K562 (cell line): ENCODE data around the gene UBA52. TPM values are rescaled to one million over a fixed set of nuclear protein-coding genes. Genes with fewer than 3 reads are reported as not detected.

Source experiments
- CHD1 ChIP-seq: fragments of 200-600 bp; sonication (generic); IDR thresholded peaks from one replicate; pipeline ENCODE4 v1.6.1; 2012; ENCODE audit warnings: mild to moderate bottlenecking, moderate library complexity, low read length, inconsistent platforms
- DACH1 ChIP-seq: fragments of 450-650 bp; IDR thresholded peaks from 2 replicates; pipeline ENCODE4 v1.6.1; 2018; ENCODE audit not compliant: partially characterized antibody
- E2F3 ChIP-seq: fragments of 250-450 bp; sonication (Bioruptor Pico); IDR thresholded peaks from 2 replicates; pipeline ENCODE4 v1.4.0; 2020; ENCODE audit warnings: mild to moderate bottlenecking
- EP400 ChIP-seq: fragments of 450-650 bp; IDR thresholded peaks from 2 replicates; pipeline ENCODE4 v1.6.1; 2017; ENCODE audit warnings: antibody characterized with exemption, mild to moderate bottlenecking, moderate library complexity
- NR2F6 ChIP-seq: fragments of 450-650 bp; formaldehyde crosslinking; IDR thresholded peaks from 2 replicates; pipeline ENCODE4 v1.4.0; 2020; ENCODE audit warnings: mild to moderate bottlenecking
- OTX1 ChIP-seq: fragments of 450-650 bp; formaldehyde crosslinking; IDR thresholded peaks from 2 replicates; pipeline ENCODE4 v1.4.0; 2022; ENCODE audit warnings: mild to moderate bottlenecking
- RBM14 ChIP-seq: fragments of 200-400 bp; formaldehyde crosslinking; IDR thresholded peaks from 2 replicates; pipeline ENCODE4 v1.6.1; 2018; ENCODE audit warnings: low read depth, mild to moderate bottlenecking, low read length, moderate library complexity, borderline replicate concordance; ENCODE audit not compliant: insufficient read depth
- TRIM24 ChIP-seq, 2 experiments: fragments of 450-650 bp; IDR thresholded peaks; 2 replicates each; pipeline ENCODE4 v1.6.1; 2016
- ZBTB17 ChIP-seq: fragments of 450-650 bp; formaldehyde crosslinking; IDR thresholded peaks from 2 replicates; pipeline ENCODE4 v1.4.0; 2020; ENCODE audit warnings: mild to moderate bottlenecking
- ZC3H11A ChIP-seq: IDR thresholded peaks from 2 replicates; pipeline ENCODE4 v1.6.1; 2012; ENCODE audit warnings: low read depth, low read length, improper control_type of control experiment
- ZFX ChIP-seq: sonication (generic); formaldehyde crosslinking; IDR thresholded peaks from 2 replicates; pipeline ENCODE4 v1.8.0; 2022; ENCODE audit warnings: mild to moderate bottlenecking, missing genetic modification reagents, moderate library complexity
- ZKSCAN1 ChIP-seq: fragments of 150-350 bp; IDR thresholded peaks from 2 replicates; pipeline ENCODE4 v1.6.1; 2016; ENCODE audit warnings: low read depth, low read length
- ZNF12 ChIP-seq: sonication (generic); formaldehyde crosslinking; IDR thresholded peaks from 2 replicates; pipeline ENCODE4 v1.4.0; 2020; ENCODE audit warnings: mild to moderate bottlenecking, missing genetic modification reagents
- ZNF140 ChIP-seq: fragments of 250-450 bp; sonication (Bioruptor Pico); IDR thresholded peaks from 2 replicates; pipeline ENCODE4 v1.8.0; 2021; ENCODE audit warnings: moderate library complexity, mild to moderate bottlenecking, inconsistent platforms
- ZNF165 ChIP-seq: fragments of 250-450 bp; sonication (Bioruptor Pico); IDR thresholded peaks from 2 replicates; pipeline ENCODE4 v1.4.0; 2020; ENCODE audit warnings: borderline replicate concordance
- ZNF830 ChIP-seq: fragments of 250-450 bp; sonication (Bioruptor Pico); IDR thresholded peaks from 2 replicates; pipeline ENCODE4 v1.5.0; 2021; ENCODE audit warnings: mild to moderate bottlenecking
- polyA plus RNA-seq, 8 experiments: library from polyadenylated mRNA; depleted of rRNA in 4 of 8; stranded (reverse) in 5 of 8; unstranded in 3 of 8; fragments of >200 nt; fragmentation: Nextera tagmentation in 2 of 8; fragmentation: Illumina TruSeq in 1 of 8; extraction: Ambion mirVana in 2 of 8; extraction: Trizol in 1 of 8; gene quantifications; 2 replicates each; pipeline versions ENCODE4 v1.2.1 to v1.2.3, GENCODE V29; 2011 to 2014; ENCODE audit warnings: inconsistent platforms in 1 of 8, missing spikeins in 1 of 8
- total RNA-seq, 7 experiments: library from RNA; depleted of rRNA in 6 of 7; stranded (reverse); fragments of >200 nt in 6 of 7; fragmentation: Illumina TruSeq in 2 of 7; extraction: Trizol in 2 of 7; gene quantifications; 2 replicates each; pipeline versions ENCODE4 v1.2.1 to v1.2.3, GENCODE V29; 2011 to 2021; ENCODE audit warnings: low replicate concordance in 1 of 7
- TF ChIP-seq, protein P1 (sequence below): fragments of 450-650 bp; IDR thresholded peaks from 2 replicates; pipeline ENCODE4 v1.6.1; 2016; ENCODE audit warnings: missing biosample characterization, missing genetic modification characterization
- TF ChIP-seq, protein P2 (sequence below): fragments of 250-450 bp; sonication (Bioruptor Pico); IDR thresholded peaks from 2 replicates; pipeline ENCODE4 v1.4.0; 2020; ENCODE audit warnings: borderline replicate concordance
- TF ChIP-seq, protein P3 (sequence below): IDR thresholded peaks from 2 replicates; pipeline ENCODE4 v1.6.1; 2011; ENCODE audit warnings: borderline replicate concordance, low read depth, mild to moderate bottlenecking, moderate library complexity, low read length; ENCODE audit not compliant: insufficient read depth, poor library complexity, severe bottlenecking
- TF ChIP-seq, protein P4 (sequence below): IDR thresholded peaks from 2 replicates; pipeline ENCODE4 v1.6.1; 2014; ENCODE audit warnings: antibody characterized with exemption

UBA52 gene
- total and polyA plus RNA-seq, 9 of the 15 experiments (the other 6 are each of a cell fraction or from before 2014, with no cell fraction given), result 1,110 to 2,751 (median 1,733) TPM

DNA sequence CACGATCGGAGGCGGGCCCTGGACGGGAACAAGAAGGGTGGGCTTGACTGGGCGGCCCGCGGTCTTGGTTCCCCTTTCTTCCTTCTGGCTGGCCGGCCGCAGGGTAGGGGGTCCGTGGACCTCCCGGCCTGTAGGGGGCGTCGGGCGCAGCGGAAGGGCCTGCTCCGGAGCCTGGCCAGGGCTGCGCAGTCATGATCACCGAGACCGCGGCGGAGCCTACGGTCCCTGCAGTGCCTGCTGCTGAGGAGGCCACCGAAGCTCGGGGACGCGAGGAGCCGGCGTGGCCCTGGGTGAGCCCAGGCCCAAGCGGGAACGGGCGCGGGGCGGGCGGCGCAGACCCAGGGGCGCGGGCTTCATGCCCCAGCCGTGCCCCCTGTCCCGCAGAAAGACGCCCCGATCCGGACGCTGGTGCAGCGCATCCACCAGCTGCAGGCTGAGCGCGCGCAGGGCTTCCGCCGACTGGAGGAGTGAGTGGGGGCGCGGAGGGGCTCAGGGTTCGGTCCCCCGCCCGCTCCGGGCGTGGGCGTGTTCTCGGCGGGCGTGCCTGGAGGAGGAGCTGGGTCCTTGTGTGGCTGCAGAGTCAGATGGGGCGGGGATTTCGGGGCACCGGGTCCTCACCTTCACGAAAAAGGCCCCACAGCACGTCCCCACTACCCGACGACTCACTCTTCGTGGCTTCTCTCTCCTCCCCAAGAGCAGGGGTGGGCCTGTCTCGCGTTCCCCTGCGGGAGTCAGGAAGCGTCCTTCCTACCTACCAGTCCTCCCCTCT lies 17.1 kb downstream of the UBA52 start, which contains the start of gene REX1BD (continued):
- no peak for TF ChIP-seq ZC3H11A
- 0 out of 2 replicates have a peak, but pooled peaks have one; percentile 50 for TF ChIP-seq E2F3 (CRISPR knock-in tag)
- no peak for TF ChIP-seq NR2F6 (CRISPR knock-in tag)
- TF ChIP-seq ZKSCAN1, result peak; percentile 47; the same call in 1 of the 2 replicates
- TF ChIP-seq ZNF830 (CRISPR knock-in tag), result peak; percentile 93; the same call in 1 of the 2 replicates
- peak; percentile 9 to 68; a peak in 2 of 4 replicates for TF ChIP-seq TRIM24 (IDR thresholded peaks at IDR 0.05)
- 0 out of 2 replicates have a peak, but pooled peaks have one; percentile 33 for TF ChIP-seq OTX1 (CRISPR knock-in tag)
- TF ChIP-seq EP400, result peak; percentile 51
- TF ChIP-seq, protein P1, sequence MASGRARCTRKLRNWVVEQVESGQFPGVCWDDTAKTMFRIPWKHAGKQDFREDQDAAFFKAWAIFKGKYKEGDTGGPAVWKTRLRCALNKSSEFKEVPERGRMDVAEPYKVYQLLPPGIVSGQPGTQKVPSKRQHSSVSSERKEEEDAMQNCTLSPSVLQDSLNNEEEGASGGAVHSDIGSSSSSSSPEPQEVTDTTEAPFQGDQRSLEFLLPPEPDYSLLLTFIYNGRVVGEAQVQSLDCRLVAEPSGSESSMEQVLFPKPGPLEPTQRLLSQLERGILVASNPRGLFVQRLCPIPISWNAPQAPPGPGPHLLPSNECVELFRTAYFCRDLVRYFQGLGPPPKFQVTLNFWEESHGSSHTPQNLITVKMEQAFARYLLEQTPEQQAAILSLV (tag), result no peak
- no peak for TF ChIP-seq ZNF12 (CRISPR knock-in tag)
- TF ChIP-seq, protein P2, sequence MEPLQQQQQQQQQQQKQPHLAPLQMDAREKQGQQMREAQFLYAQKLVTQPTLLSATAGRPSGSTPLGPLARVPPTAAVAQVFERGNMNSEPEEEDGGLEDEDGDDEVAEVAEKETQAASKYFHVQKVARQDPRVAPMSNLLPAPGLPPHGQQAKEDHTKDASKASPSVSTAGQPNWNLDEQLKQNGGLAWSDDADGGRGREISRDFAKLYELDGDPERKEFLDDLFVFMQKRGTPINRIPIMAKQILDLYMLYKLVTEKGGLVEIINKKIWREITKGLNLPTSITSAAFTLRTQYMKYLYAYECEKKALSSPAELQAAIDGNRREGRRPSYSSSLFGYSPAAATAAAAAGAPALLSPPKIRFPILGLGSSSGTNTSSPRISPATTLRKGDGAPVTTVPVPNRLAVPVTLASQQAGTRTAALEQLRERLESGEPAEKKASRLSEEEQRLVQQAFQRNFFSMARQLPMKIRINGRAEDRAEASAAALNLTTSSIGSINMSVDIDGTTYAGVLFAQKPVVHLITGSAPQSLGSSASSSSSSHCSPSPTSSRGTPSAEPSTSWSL (CRISPR knock-in tag), result peak; percentile 78; the same call in 1 of the 2 replicates
- TF ChIP-seq CHD1, result peak; percentile 92
- no peak for TF ChIP-seq ZNF140 (CRISPR knock-in tag)
- peak; percentile 75 for TF ChIP-seq DACH1
- TF ChIP-seq, protein P3, sequence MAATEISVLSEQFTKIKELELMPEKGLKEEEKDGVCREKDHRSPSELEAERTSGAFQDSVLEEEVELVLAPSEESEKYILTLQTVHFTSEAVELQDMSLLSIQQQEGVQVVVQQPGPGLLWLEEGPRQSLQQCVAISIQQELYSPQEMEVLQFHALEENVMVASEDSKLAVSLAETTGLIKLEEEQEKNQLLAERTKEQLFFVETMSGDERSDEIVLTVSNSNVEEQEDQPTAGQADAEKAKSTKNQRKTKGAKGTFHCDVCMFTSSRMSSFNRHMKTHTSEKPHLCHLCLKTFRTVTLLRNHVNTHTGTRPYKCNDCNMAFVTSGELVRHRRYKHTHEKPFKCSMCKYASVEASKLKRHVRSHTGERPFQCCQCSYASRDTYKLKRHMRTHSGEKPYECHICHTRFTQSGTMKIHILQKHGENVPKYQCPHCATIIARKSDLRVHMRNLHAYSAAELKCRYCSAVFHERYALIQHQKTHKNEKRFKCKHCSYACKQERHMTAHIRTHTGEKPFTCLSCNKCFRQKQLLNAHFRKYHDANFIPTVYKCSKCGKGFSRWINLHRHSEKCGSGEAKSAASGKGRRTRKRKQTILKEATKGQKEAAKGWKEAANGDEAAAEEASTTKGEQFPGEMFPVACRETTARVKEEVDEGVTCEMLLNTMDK, result peak; percentile 98
- TF ChIP-seq RBM14, result 0 out of 2 replicates have a peak, but pooled peaks have one; percentile 32
- peak; percentile 78 for TF ChIP-seq ZBTB17 (CRISPR knock-in tag)
- TF ChIP-seq ZNF165 (CRISPR knock-in tag), result peak; percentile 38; the same call in 1 of the 2 replicates
- TF ChIP-seq, protein P4, sequence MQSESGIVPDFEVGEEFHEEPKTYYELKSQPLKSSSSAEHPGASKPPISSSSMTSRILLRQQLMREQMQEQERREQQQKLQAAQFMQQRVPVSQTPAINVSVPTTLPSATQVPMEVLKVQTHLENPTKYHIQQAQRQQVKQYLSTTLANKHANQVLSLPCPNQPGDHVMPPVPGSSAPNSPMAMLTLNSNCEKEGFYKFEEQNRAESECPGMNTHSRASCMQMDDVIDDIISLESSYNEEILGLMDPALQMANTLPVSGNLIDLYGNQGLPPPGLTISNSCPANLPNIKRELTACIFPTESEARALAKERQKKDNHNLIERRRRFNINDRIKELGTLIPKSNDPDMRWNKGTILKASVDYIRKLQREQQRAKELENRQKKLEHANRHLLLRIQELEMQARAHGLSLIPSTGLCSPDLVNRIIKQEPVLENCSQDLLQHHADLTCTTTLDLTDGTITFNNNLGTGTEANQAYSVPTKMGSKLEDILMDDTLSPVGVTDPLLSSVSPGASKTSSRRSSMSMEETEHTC, result no peak
- peak; percentile 66 for TF ChIP-seq ZFX
